ENCODE measurements around the gene AGFG2. TPM values are rescaled to one million over a fixed set of nuclear protein-coding genes. Genes with fewer than 3 reads are reported as not detected.
A peak's percentile ranks its signal among the peaks of the same experiment; 100 is the strongest.
"Not testable (repeated sequence)": the region's sequence is repeated elsewhere in the genome, so short reads cannot be mapped to it uniquely, and the experiment has no call there.

Gene AGFG2
- total and polyA plus RNA-seq, 8 donors, result 21.2 to 34.9 (median 28.1) TPM

DNA sequence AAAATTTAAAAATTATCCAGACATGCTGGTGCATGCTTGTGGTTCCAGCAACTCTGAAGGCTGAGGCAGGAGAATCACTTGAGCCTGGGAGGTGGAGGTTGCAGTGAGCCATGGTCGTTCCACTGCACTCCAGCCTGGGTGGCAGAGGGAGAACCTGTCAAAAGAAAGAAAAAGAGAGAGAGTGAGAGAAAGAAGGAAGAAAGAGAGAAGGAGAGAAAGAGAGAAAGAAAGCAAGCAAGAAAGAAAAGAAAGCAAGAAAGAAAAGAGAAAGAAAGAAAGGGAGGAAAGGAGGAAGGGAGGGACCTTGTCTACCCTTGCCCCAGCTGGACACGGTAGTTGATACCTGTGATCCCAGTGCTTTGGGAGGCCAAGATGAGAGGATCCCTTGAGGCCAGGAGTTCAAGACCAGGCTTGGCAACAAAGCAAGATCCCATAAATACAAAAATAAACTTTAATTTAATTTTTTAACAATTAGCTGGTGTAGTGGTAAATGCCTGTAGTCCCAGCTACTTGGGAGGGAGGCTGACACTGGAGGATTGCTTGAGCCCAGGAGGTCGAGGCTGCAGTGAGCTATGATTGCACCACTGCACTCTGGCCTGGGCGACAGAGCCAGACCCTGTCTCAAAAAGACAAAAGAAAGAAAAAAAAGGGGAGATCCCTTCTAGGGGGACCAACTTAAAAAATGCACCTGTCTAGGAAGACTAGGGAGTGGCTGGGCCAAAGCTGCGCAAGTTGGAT, 46.1 kb upstream of the AGFG2 start:
- intact Hi-C loops (cut with DNase I), result no loop called here
- Histone ChIP-seq H3K36me3 (no peaks in the 10 kb centered on the region), H3K27me3 (peaks cover 6 to 30% of the 10 kb centered on the region in 2 donors), H3K9me3 (no peaks in the 10 kb centered on the region), H3K4me1 (peaks cover 7 to 13% of the 10 kb centered on the region in 2 donors), H3K27ac (no peak overlapping the region), H3K4me3 (no peak overlapping the region)
- TF ChIP-seq, protein P1, sequence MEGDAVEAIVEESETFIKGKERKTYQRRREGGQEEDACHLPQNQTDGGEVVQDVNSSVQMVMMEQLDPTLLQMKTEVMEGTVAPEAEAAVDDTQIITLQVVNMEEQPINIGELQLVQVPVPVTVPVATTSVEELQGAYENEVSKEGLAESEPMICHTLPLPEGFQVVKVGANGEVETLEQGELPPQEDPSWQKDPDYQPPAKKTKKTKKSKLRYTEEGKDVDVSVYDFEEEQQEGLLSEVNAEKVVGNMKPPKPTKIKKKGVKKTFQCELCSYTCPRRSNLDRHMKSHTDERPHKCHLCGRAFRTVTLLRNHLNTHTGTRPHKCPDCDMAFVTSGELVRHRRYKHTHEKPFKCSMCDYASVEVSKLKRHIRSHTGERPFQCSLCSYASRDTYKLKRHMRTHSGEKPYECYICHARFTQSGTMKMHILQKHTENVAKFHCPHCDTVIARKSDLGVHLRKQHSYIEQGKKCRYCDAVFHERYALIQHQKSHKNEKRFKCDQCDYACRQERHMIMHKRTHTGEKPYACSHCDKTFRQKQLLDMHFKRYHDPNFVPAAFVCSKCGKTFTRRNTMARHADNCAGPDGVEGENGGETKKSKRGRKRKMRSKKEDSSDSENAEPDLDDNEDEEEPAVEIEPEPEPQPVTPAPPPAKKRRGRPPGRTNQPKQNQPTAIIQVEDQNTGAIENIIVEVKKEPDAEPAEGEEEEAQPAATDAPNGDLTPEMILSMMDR (IDR thresholded peaks at IDR 0.05), result no peak
- DNase-seq (peak in 1 of 4 donors; percentile 1), ATAC-seq (no peak)

DNA sequence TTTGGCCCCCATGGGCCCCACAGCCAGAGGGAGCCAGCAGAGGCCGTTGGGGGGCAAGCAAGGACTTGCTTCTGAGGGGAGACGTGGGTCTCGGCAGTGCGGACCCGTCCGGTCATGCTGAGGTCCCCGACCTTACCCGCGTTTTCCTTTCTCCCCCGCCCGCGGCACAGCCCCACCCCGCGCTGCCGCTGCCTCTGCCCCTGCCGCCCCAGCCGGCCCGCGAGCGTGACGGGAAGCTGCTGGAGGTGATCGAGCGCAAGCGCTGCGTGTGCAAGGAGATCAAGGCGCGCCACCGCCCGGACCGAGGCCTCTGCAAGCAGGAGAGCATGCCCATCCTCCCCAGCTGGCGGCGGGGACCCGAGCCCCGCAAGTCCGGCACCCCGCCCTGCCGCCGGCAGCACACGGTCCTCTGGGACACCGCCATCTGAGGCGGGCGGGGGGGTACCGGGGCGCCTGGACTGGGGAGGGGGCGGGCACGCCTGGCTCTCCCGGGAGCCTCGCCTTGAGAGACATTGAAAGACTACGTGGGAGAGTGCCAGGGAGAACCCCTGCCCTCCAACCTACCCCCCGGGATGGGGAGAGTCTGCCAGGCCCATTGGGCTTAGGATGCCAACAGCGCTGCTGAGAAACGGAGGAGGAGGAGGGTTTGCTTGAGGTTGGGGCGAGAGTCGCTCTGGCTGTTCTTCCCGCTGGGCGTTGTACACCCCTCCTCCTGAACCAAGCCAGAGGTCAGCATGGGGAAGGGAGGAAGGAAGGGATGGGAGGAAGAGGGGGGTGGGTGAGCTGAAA, 45.3 kb upstream of the AGFG2 start:
- peak; percentile 76 for ATAC-seq
- peak in 2 of 4 donors; percentile 58 to 90 for DNase-seq
- intact Hi-C loops (cut with DNase I), result no loop called here
- H3K27me3 ChIP-seq, result peaks cover 6 to 30% of the 10 kb centered on the region in 2 donors
- H3K9me3 ChIP-seq, result no peaks in the 10 kb centered on the region
- no peaks in the 10 kb centered on the region for H3K36me3 ChIP-seq
- TF ChIP-seq, protein P1 (IDR thresholded peaks at IDR 0.05), result no peak
- H3K27ac ChIP-seq, result no peak overlapping the region
- peak overlapping the region; percentile 21 to 29 for H3K4me3 ChIP-seq
- H3K4me1 ChIP-seq, result peaks cover 7 to 13% of the 10 kb centered on the region in 2 donors

DNA sequence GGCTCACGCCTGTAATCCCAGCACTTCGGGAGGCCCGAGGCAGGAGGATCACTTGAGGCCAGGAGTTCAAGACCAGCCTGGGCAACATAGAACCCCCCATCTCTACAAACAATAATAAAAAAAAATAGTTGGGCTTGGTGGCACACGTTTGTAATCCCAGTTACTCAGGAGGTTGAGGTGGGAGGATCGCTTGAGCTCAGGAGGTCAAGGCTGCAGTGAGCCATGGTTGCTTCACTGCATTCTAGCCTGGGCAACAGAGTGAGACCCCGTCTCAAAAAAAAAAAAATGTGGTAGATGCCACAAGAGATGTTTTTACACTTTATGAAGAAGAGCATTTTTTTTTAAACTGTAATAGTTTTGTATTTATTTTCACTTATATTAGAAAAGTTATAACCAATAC, 42.5 kb upstream of the AGFG2 start:
- TF ChIP-seq, protein P1 (IDR thresholded peaks at IDR 0.05), result no peak
- no peak for ATAC-seq
- intact Hi-C loops (cut with DNase I), result no loop called here

DNA sequence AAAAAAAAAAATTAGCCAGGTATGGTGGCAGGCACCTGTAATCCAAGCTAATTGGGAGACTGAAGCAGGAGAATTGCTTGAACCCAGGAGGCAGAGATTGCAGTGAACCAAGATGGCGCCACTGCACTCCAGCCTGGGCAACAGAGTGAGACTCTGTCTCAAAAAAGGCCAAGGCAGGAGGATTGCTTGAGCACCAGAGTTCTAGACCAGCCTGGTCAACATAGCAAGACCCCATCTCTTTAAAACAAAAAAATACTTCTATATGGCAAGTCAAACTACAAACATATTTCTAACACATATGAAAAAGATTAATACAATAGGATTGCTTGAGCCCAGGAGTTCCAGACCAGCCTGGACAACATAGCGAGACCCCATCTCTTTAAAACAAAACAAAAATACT, 38.3 kb upstream of the AGFG2 start:
- H3K36me3 ChIP-seq; H3K9me3 ChIP-seq; ATAC-seq; H3K27me3 ChIP-seq; DNase-seq; intact Hi-C loops (cut with DNase I); H3K4me1 ChIP-seq; H3K4me3 ChIP-seq; H3K27ac ChIP-seq: not testable (repeated sequence)

More for the DNA sequence above, 42.5 kb upstream of the AGFG2 start:
- DNase-seq, result peak in 1 of 4 donors; percentile 17
- Histone ChIP-seq H3K27me3 (peaks cover 6 to 30% of the 10 kb centered on the region in 2 donors), H3K4me1 (peaks cover 7 to 13% of the 10 kb centered on the region in 2 donors), H3K36me3 (no peaks in the 10 kb centered on the region), H3K4me3 (no peak overlapping the region), H3K27ac (no peak overlapping the region), H3K9me3 (no peaks in the 10 kb centered on the region)

DNA sequence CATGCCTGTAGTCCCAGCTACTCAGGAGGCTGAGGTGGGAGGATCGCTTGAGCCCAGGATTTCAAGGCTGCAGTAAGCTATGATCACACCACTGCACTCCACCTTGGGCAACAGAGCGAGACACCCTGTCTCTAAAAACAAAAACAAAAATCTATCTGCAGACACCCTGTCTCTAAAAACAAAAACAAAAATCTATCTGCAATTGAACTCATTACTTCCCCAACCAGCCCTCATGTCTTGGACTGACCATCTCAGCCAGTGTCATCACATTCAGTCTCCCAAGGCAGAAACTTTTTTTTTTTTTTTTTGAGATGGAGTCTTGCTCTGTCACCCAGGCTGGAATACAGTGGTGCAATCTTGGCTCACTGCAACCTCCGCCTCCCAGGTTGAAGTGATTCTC, 35.0 kb upstream of the AGFG2 start:
- H3K9me3 ChIP-seq; H3K4me3 ChIP-seq; H3K27ac ChIP-seq; ATAC-seq; H3K27me3 ChIP-seq; DNase-seq; H3K4me1 ChIP-seq; intact Hi-C loops (cut with DNase I); H3K36me3 ChIP-seq: not testable (repeated sequence)

DNA sequence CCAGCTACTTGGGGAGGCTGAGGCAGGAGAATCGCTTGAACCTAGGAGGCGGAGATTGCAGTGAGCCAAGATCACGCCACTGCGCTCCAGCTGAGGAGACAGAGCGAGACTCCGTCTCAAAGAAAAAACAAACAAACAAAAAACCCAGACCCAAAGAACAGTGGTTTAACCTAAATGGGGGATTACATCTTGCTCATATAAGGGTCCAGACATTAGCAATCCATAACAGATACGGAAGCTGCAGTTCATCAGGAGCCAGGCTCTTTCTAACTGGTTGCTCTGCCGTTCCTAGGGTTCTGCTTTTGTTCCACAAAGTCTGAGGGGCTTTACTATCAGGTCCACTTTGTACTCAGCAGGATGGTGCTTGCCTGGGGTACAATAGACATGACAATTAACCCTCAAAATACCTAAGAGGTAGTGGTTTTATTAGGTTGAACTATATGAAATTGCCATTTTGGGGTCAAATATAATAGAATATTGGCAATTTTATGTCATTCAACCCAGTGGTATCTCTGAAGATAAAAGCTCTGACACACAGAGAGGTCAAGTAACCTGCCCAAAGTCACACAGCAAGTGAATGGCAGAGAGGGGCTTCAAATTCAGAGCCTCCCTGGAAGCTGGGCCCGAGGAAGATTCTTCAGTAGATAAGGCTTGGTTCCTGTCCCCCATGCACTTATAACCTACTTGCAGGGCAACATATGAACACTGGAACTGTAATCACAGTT, 34.0 kb upstream of the AGFG2 start:
- no peaks in the 10 kb centered on the region for H3K36me3 ChIP-seq
- ATAC-seq, result no peak
- H3K4me3 ChIP-seq, result no peak overlapping the region
- intact Hi-C loops (cut with DNase I), result no loop called here
- H3K4me1 ChIP-seq, result no peaks in the 10 kb centered on the region
- TF ChIP-seq, protein P1 (IDR thresholded peaks at IDR 0.05), result no peak
- H3K9me3 ChIP-seq, result no peaks in the 10 kb centered on the region
- no peaks in the 10 kb centered on the region for H3K27me3 ChIP-seq
- no peak for DNase-seq
- no peak overlapping the region for H3K27ac ChIP-seq
